ENCODE data around the gene DCLK1. TPM values are rescaled to one million over a fixed set of nuclear protein-coding genes. Genes with fewer than 3 reads are reported as not detected.
A peak's percentile ranks its signal among the peaks of the same experiment; 100 is the strongest.

The DCLK1 gene
- total RNA-seq, 4 donors from 2014 or later = 21.3 to 63.8 (median 40.9) TPM

DNA sequence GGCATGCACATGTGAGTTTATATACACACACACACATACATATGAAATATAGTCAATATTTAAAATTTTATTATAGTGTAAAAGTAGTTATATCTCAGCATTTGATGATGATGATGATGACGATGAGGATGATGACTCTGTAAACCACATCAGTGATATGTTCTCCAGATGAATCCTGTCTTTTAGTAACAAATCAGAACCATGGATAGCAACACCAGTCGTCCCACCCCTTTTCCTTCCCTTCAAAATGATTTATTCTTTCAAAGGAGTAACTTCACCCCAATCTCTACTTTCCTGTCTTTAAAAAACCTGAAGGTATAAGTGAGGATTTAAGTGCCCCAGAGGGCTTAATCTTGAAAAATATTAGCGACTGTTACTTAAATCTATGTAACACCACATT, 74.1 kb downstream of the DCLK1 start:
- DNase-seq (ENCODE audit: low spot score in 2 of 2) = no peak
- TF ChIP-seq POLR2A (IDR thresholded peaks at IDR 0.05) (no peak), EP300 (IDR thresholded peaks at IDR 0.05) (no peak)
- TF ChIP-seq, protein P1, sequence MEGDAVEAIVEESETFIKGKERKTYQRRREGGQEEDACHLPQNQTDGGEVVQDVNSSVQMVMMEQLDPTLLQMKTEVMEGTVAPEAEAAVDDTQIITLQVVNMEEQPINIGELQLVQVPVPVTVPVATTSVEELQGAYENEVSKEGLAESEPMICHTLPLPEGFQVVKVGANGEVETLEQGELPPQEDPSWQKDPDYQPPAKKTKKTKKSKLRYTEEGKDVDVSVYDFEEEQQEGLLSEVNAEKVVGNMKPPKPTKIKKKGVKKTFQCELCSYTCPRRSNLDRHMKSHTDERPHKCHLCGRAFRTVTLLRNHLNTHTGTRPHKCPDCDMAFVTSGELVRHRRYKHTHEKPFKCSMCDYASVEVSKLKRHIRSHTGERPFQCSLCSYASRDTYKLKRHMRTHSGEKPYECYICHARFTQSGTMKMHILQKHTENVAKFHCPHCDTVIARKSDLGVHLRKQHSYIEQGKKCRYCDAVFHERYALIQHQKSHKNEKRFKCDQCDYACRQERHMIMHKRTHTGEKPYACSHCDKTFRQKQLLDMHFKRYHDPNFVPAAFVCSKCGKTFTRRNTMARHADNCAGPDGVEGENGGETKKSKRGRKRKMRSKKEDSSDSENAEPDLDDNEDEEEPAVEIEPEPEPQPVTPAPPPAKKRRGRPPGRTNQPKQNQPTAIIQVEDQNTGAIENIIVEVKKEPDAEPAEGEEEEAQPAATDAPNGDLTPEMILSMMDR (IDR thresholded peaks at IDR 0.05) = no peak
- 43 to 44% methylated on average over 3 of the region's 3 CpGs for WGBS, 2 donors
- Histone ChIP-seq H3K4me3 (no peak overlapping the region), H3K36me3 (no peaks in the 10 kb centered on the region), H3K27me3 (no peaks in the 10 kb centered on the region), H3K27ac (no peak overlapping the region), H3K9me3 (no peaks in the 10 kb centered on the region), H3K4me1 (peaks cover 0 to 15% (median 0%) of the 10 kb centered on the region in 4 donors)

- Histone ChIP-seq H3K27ac (no peak overlapping the region), H3K36me3 (no peaks in the 10 kb centered on the region), H3K4me1 (peaks cover 0 to 9% (median 0%) of the 10 kb centered on the region in 4 donors), H3K9me3 (no peaks in the 10 kb centered on the region), H3K27me3 (no peaks in the 10 kb centered on the region), H3K4me3 (no peak overlapping the region)
- 72 to 85% methylated on average over 4 of the region's 4 CpGs for WGBS, 2 donors
- TF ChIP-seq, protein P1 (IDR thresholded peaks at IDR 0.05) = no peak
- TF ChIP-seq EP300 (IDR thresholded peaks at IDR 0.05) = no peak
- no peak for TF ChIP-seq POLR2A (IDR thresholded peaks at IDR 0.05)
- DNase-seq (ENCODE audit: low spot score in 2 of 2) = no peak
These were observed 75.8 kb downstream of the DCLK1 start for GRCh38 chr13:36055366-36055765.

DNA sequence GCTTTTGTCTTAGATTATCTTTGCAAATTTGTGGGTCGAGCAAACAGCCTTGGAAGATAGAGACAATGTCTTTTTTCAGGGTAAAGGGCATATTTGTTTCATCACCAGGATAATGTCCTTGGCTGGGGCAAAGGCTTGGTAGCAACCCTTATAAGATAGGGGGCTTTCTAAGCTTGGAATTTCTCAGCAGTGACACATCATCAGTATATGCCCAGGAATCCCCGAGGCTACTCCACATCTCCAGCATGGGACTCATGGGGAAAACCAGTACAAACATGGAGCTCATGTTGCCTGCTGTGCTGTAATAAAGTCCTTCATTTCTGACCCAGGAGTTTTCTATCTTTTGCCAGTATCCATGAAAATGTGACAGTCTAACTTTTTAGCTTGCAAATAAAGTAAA, 77.1 kb downstream of the DCLK1 start:
- Histone ChIP-seq H3K36me3 (no peaks in the 10 kb centered on the region), H3K27ac (no peak overlapping the region), H3K4me1 (peaks cover 0 to 4% (median 0%) of the 10 kb centered on the region in 4 donors), H3K4me3 (no peak overlapping the region), H3K27me3 (no peaks in the 10 kb centered on the region), H3K9me3 (no peaks in the 10 kb centered on the region)
- WGBS, 2 donors = 71 to 74% methylated on average over 2 of the region's 2 CpGs
- TF ChIP-seq EP300 (IDR thresholded peaks at IDR 0.05) = no peak
- no peak for TF ChIP-seq POLR2A (IDR thresholded peaks at IDR 0.05)
- no peak for DNase-seq (ENCODE audit: low spot score in 2 of 2)

- TF ChIP-seq EP300 (IDR thresholded peaks at IDR 0.05) (peak in 1 of 2 donors; percentile 50), POLR2A (IDR thresholded peaks at IDR 0.05) (no peak)
- Histone ChIP-seq H3K9me3 (no peaks in the 10 kb centered on the region), H3K4me3 (no peak overlapping the region), H3K27ac (no peak overlapping the region), H3K4me1 (peaks cover 0 to 4% (median 0%) of the 10 kb centered on the region in 4 donors), H3K36me3 (no peaks in the 10 kb centered on the region), H3K27me3 (no peaks in the 10 kb centered on the region)
- no peak for DNase-seq (ENCODE audit: low spot score in 2 of 2)
- 69 to 76% methylated on average over 1 of the region's 1 CpG for WGBS, 2 donors
These were observed 80.1 kb downstream of the DCLK1 start for GRCh38 chr13:36051082-36051481.

DNA sequence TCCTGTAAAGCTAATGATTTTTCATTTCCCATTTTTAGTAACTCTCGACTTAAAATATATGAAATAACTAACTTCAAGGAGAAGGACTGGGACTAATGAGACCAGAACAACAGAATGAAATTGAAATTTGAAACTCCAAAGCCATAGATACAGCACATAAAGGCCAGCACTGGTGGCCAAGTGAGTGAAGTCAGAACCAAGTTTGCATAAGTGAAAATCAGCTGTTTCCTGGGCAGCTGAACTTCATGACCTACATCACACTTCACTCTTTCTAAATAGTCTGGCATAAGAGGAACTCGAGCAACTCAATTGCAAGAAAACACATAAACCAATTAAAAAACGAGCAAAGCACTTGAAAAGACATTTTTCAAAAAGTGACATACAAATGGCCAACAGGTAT, 84.5 kb downstream of the DCLK1 start:
- peaks cover 0 to 4% (median 0%) of the 10 kb centered on the region in 4 donors for H3K4me1 ChIP-seq
- TF ChIP-seq EP300 (IDR thresholded peaks at IDR 0.05) (no peak), POLR2A (IDR thresholded peaks at IDR 0.05) (no peak)
- TF ChIP-seq, protein P1 (IDR thresholded peaks at IDR 0.05) = no peak
- H3K4me3 ChIP-seq = no peak overlapping the region
- 56 to 73% methylated on average over 3 of the region's 3 CpGs for WGBS, 2 donors
- no peaks in the 10 kb centered on the region for H3K36me3 ChIP-seq
- H3K27me3 ChIP-seq = no peaks in the 10 kb centered on the region
- H3K27ac ChIP-seq = no peak overlapping the region
- no peaks in the 10 kb centered on the region for H3K9me3 ChIP-seq
- DNase-seq (ENCODE audit: low spot score in 2 of 2) = no peak

DNA sequence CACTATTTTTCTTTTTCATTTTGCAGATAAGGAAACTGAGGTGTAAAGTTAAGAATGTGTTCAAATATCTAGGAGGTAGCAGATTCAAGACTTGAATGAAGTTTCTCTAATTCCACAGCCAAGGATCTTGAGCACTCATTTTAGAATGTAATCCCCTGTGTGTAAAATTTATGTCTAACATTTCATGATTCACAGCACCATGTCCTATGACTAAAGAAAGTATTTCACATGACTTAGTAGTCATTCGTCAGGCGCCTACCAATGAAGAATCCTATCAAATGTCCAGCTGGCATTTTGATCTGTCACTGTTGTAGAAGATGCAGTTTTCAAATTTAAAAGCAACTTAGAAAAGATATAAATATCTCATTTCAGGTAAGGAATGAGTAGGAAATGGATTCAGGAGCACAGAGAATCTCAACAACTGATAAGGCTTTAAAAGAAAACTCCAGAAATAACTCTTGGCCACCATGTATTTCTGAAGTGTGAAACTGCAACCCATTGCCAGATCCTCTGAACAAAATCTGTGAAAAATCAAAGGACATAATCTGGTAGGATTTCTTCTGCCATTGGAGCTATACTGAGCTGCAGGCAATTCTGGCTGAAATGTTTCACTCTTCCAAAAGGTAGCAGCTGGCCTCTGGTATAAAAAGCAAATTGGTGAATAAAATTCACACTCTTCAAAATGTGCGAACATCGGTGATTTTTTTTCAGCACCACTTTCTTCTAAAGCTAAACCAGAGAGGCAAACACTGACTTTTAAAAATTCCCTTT, 92.2 kb downstream of the DCLK1 start:
- TF ChIP-seq EP300 (IDR thresholded peaks at IDR 0.05) = peak in 1 of 2 donors; percentile 19
- TF ChIP-seq POLR2A (IDR thresholded peaks at IDR 0.05) = no peak
- TF ChIP-seq, protein P1 (IDR thresholded peaks at IDR 0.05) = no peak
- DNase-seq (ENCODE audit: low spot score in 2 of 2) = no peak
- Histone ChIP-seq H3K4me3 (no peak overlapping the region), H3K4me1 (no peaks in the 10 kb centered on the region), H3K36me3 (no peaks in the 10 kb centered on the region), H3K27ac (no peak overlapping the region), H3K27me3 (no peaks in the 10 kb centered on the region), H3K9me3 (no peaks in the 10 kb centered on the region)
- WGBS, 2 donors = 84 to 88% methylated on average over 4 of the region's 4 CpGs

Measured in tibial nerve (tissue), 4 donors.